Liver (tissue), 9 donors: Measurements from ENCODE around the gene PLA2R1. TPM values are rescaled to one million over a fixed set of nuclear protein-coding genes. Genes with fewer than 3 reads are reported as not detected.

ENCODE experiments used
- DNase-seq: peaks from one replicate; pipeline ENCODE4 v3.0.0-alpha.2; 2017; ENCODE audit warnings: low spot score
- H3K27ac ChIP-seq, 2 donors: one replicate each; pipeline ENCODE4 v1.7.0; 2013; ENCODE audit warnings: inconsistent platforms in 2 of 2, low read length in 2 of 2, control low read depth in 1 of 2, low read depth in 1 of 2, mild to moderate bottlenecking in 1 of 2
- H3K27me3 ChIP-seq, 4 donors: one replicate each; pipeline versions ENCODE4 v1.6.1 to v1.7.0; 2013; ENCODE audit warnings: low read length in 3 of 4, inconsistent platforms in 1 of 4, mild to moderate bottlenecking in 1 of 4, moderate library complexity in 1 of 4; ENCODE audit not compliant: control insufficient read depth in 4 of 4, insufficient read depth in 4 of 4
- H3K36me3 ChIP-seq, 4 donors: one replicate each; pipeline versions ENCODE4 v1.6.1 to v1.7.0; 2013; ENCODE audit warnings: low read length in 3 of 4, mild to moderate bottlenecking in 3 of 4, low read depth in 1 of 4, moderate library complexity in 1 of 4; ENCODE audit not compliant: control insufficient read depth in 4 of 4, insufficient read depth in 3 of 4
- H3K4me1 ChIP-seq, 4 donors: one replicate each; pipeline versions ENCODE4 v1.6.1 to v1.7.0; 2013; ENCODE audit warnings: low read length in 3 of 4, mild to moderate bottlenecking in 3 of 4, moderate library complexity in 1 of 4; ENCODE audit not compliant: control insufficient read depth in 4 of 4, insufficient read depth in 4 of 4
- H3K4me3 ChIP-seq, 3 donors: one replicate each; pipeline versions ENCODE4 v1.6.1 to v1.7.0; 2013; ENCODE audit warnings: low read length in 3 of 3, control low read depth in 1 of 3, low read depth in 1 of 3, mild to moderate bottlenecking in 1 of 3
- H3K9ac ChIP-seq, 2 donors: one replicate each; pipeline ENCODE4 v1.7.0; 2013; ENCODE audit warnings: low read length in 2 of 2, mild to moderate bottlenecking in 2 of 2, moderate library complexity in 2 of 2, control low read depth in 1 of 2, low read depth in 1 of 2
- H3K9me3 ChIP-seq, 4 donors: one replicate each; pipeline versions ENCODE4 v1.6.1 to v1.7.0; 2013; ENCODE audit warnings: low read length in 3 of 4; ENCODE audit not compliant: control insufficient read depth in 4 of 4
- ATF3 ChIP-seq: IDR thresholded peaks from 2 replicates; pipeline ENCODE4 v1.6.1; 2016; ENCODE audit warnings: antibody characterized with exemption
- FOXA1 ChIP-seq: IDR thresholded peaks from 2 replicates; pipeline ENCODE4 v1.6.1; 2016; ENCODE audit warnings: antibody characterized with exemption
- FOXA2 ChIP-seq: IDR thresholded peaks from 2 replicates; pipeline ENCODE4 v1.6.1; 2016; ENCODE audit warnings: antibody characterized with exemption
- HNF4A ChIP-seq, 2 donors: conservative IDR thresholded peaks; 2 replicates each; pipeline ENCODE4 v1.6.1; 2016; ENCODE audit warnings: antibody characterized with exemption in 2 of 2, mild to moderate bottlenecking in 2 of 2
- HNF4G ChIP-seq: IDR thresholded peaks from 2 replicates; pipeline ENCODE4 v1.6.1; 2016; ENCODE audit warnings: antibody characterized with exemption
- JUND ChIP-seq, 2 donors: IDR thresholded peaks; 2 replicates each; pipeline ENCODE4 v1.6.1; 2016; ENCODE audit warnings: antibody characterized with exemption in 2 of 2
- MAX ChIP-seq: IDR thresholded peaks from 2 replicates; pipeline ENCODE4 v1.6.1; 2016; ENCODE audit warnings: antibody characterized with exemption
- RAD21 ChIP-seq, 2 donors: IDR thresholded peaks; 2 replicates each; pipeline ENCODE4 v1.6.1; 2016; ENCODE audit warnings: antibody characterized with exemption in 2 of 2, mild to moderate bottlenecking in 2 of 2
- REST ChIP-seq: IDR thresholded peaks from 2 replicates; pipeline ENCODE4 v1.6.1; 2016; ENCODE audit warnings: antibody characterized with exemption, mild to moderate bottlenecking
- RXRA ChIP-seq, 2 donors: IDR thresholded peaks; 2 replicates each; pipeline ENCODE4 v1.6.1; 2017 to 2018; ENCODE audit warnings: antibody characterized with exemption in 2 of 2, mild to moderate bottlenecking in 1 of 2
- SP1 ChIP-seq: IDR thresholded peaks from 2 replicates; pipeline ENCODE4 v1.6.1; 2018; ENCODE audit warnings: antibody characterized with exemption, mild to moderate bottlenecking
- TAF1 ChIP-seq: conservative IDR thresholded peaks from 2 replicates; pipeline ENCODE4 v1.6.1; 2016; ENCODE audit warnings: antibody characterized with exemption, mild to moderate bottlenecking
- YY1 ChIP-seq: IDR thresholded peaks from 2 replicates; pipeline ENCODE4 v1.6.1; 2016; ENCODE audit warnings: antibody characterized with exemption, mild to moderate bottlenecking
- ZBTB33 ChIP-seq: IDR thresholded peaks from 2 replicates; pipeline ENCODE4 v1.6.1; 2016; ENCODE audit warnings: antibody characterized with exemption
- WGBS: extraction: QIAGEN DNeasy Blood & Tissue Kit; methylation state at CpG from one replicate; pipeline ENCODE4 v1.1.7; 2013; 5-methylcytosine and 5-hydroxymethylcytosine counted together
- polyA plus RNA-seq, 2 donors: library from polyadenylated mRNA; stranded (reverse) in 1 of 2; unstranded in 1 of 2; fragments of 200-250 nt in 1 of 2; fragments of >200 nt in 1 of 2; fragmentation: Nextera tagmentation in 1 of 2; extraction: Ambion mirVana in 1 of 2; gene quantifications; one replicate each; pipeline versions ENCODE4 v1.2.1 to v1.2.3, GENCODE V29; 2013 to 2015
- total RNA-seq, 2 donors: library from RNA; depleted of rRNA; stranded (reverse); fragments of >200 nt; gene quantifications; one replicate each; pipeline ENCODE4 v1.2.3, GENCODE V29; 2014
- donor health status: healthy.
- donor health status: healthy.
- donor health status: healthy.
- donor health status: healthy.
- donor health status: healthy.

Gene PLA2R1
- total and polyA plus RNA-seq, 4 donors = 0.61 to 2.3 (median 0.66) TPM

GRCh38 chr2:159961451-159961850 lies 101.0 kb downstream of the PLA2R1 start:
- no peaks in the 10 kb centered on the region for H3K27me3 ChIP-seq
- no peak for TF ChIP-seq ZBTB33
- TF ChIP-seq YY1 = no peak
- no peak for TF ChIP-seq RXRA (IDR thresholded peaks at IDR 0.05)
- no peak for TF ChIP-seq HNF4A (conservative IDR thresholded peaks at IDR 0.05)
- no peak for TF ChIP-seq TAF1
- TF ChIP-seq ATF3 = no peak
- no peak for TF ChIP-seq REST
- no peak for TF ChIP-seq MAX
- no peak for TF ChIP-seq FOXA2
- TF ChIP-seq RAD21 (IDR thresholded peaks at IDR 0.05) = no peak
- no peak for TF ChIP-seq JUND (IDR thresholded peaks at IDR 0.05)
- TF ChIP-seq FOXA1 = no peak
- H3K9ac ChIP-seq = no peak overlapping the region
- no peak for DNase-seq
- H3K27ac ChIP-seq = no peak overlapping the region
- WGBS = 79% methylated on average over 4 of the region's 4 CpGs
- H3K36me3 ChIP-seq = no peaks in the 10 kb centered on the region
- no peaks in the 10 kb centered on the region for H3K9me3 ChIP-seq
- H3K4me3 ChIP-seq = no peak overlapping the region
- H3K4me1 ChIP-seq = no peaks in the 10 kb centered on the region

GRCh38 chr2:159961037-159961436 lies 101.4 kb downstream of the PLA2R1 start:
- Histone ChIP-seq H3K36me3 (no peaks in the 10 kb centered on the region), H3K27ac (no peak overlapping the region), H3K9me3 (no peaks in the 10 kb centered on the region), H3K9ac (no peak overlapping the region), H3K27me3 (no peaks in the 10 kb centered on the region), H3K4me1 (no peaks in the 10 kb centered on the region), H3K4me3 (no peak overlapping the region)
- TF ChIP-seq MAX = no peak
- TF ChIP-seq SP1 = no peak
- TF ChIP-seq ZBTB33 = no peak
- TF ChIP-seq FOXA2 = no peak
- no peak for TF ChIP-seq JUND (IDR thresholded peaks at IDR 0.05)
- no peak for TF ChIP-seq YY1
- no peak for TF ChIP-seq HNF4A (conservative IDR thresholded peaks at IDR 0.05)
- TF ChIP-seq REST = no peak
- TF ChIP-seq ATF3 = no peak
- TF ChIP-seq RAD21 (IDR thresholded peaks at IDR 0.05) = no peak
- no peak for TF ChIP-seq HNF4G
- TF ChIP-seq FOXA1 = no peak
- 77% methylated on average over 2 of the region's 2 CpGs for WGBS
- no peak for DNase-seq
